ENCODE measurements around the gene SMAD7.
A peak's percentile ranks its signal among the peaks of the same experiment; 100 is the strongest.

The SMAD7 gene

DNA sequence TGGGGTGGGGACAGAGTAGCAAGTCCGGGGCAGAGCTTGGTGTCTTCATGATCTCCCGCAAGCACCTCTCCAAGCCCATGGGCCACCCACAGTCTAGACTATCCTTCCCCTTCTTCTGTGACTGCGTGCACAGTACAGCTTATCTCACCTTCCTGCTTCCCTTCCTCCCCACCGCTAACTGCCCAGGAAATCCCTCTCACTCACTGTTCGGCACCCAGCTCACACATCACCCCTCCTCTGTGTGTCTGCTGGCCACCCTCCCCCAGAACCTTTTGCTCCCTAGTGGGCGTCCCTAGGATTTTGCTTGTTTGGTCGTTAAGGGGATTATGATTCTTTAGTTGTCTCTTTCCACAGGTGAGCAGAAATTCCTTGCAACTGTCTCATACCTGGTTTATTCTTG lies 31.5 kb upstream of the SMAD7 start:
- H3K36me3 ChIP-seq (ENCODE audit: control insufficient read depth, insufficient read depth, low read length, severe bottlenecking), result no peaks in the 10 kb centered on the region
- H3K4me1 ChIP-seq (ENCODE audit: control insufficient read depth, insufficient read depth, low read length), result no peaks in the 10 kb centered on the region
- DNase-seq (ENCODE audit: low read depth), result no peak

DNA sequence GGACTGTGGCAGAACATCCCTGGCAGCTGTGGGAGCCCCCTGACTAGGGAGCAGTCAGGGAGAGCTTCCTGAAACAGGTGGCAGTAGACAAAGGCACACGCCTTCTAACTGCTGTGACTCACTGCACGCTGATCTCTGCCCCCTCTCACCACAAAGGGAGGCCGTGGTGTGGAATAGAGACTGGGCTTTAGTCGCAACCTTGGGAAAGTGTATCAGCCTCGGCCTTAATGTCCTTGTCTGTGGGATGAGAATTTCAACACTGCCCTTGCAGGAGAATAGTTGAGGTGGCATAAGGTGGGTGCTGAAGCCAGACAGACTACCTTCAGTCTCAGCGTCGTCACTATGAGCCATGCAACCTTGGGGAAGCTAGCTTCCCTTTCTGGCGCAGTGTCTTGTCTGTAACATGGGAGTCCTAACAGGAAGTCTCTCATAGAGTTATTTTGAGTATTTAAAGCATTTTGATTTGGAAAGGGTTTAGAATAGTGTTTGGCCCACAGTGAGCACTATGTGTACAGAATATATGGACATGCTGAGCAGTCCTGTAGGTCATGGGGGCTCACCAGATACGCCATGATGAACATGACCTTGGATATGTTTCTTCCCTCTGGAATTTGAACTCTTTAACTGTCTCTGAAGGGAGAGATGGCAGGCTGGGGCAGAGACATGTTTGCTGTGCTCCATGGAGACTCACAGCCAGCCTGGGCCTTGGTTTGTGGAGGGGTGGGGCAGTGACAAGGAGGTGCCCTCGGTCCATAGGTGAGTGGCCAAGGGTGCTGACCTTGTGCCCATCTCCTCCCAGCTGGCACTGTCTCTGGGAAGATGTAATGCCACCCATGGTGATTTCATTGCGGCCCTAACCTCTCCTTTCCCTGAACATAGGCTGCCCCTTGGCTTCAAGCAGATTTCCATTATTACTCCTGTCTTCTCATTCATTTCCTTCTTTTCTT lies 29.5 kb upstream of the SMAD7 start:
- no peaks in the 10 kb centered on the region for H3K27me3 ChIP-seq (replicated peaks; ENCODE audit: control insufficient read depth, insufficient read depth, low read length)
- H3K4me1 ChIP-seq (ENCODE audit: control insufficient read depth, insufficient read depth, low read length), result peaks cover 2% of the 10 kb centered on the region
- DNase-seq (ENCODE audit: low read depth), result no peak
- H3K9ac ChIP-seq (ENCODE audit: low read length), result no peak overlapping the region
- H3K4me3 ChIP-seq (ENCODE audit: low read length), result no peak overlapping the region
- no peaks in the 10 kb centered on the region for H3K36me3 ChIP-seq (ENCODE audit: control insufficient read depth, insufficient read depth, low read length, severe bottlenecking)
- H3K9me3 ChIP-seq (ENCODE audit: control insufficient read depth, low read length), result no peaks in the 10 kb centered on the region

More for the DNA sequence above, 31.5 kb upstream of the SMAD7 start:
- Histone ChIP-seq H3K27me3 (replicated peaks; ENCODE audit: control insufficient read depth, insufficient read depth, low read length) (no peaks in the 10 kb centered on the region), H3K4me3 (ENCODE audit: low read length) (no peak overlapping the region), H3K9me3 (ENCODE audit: control insufficient read depth, low read length) (no peaks in the 10 kb centered on the region), H3K9ac (ENCODE audit: low read length) (no peak overlapping the region)

- no peak overlapping the region for H3K9ac ChIP-seq (ENCODE audit: low read length)
- H3K27me3 ChIP-seq (replicated peaks; ENCODE audit: control insufficient read depth, insufficient read depth, low read length), result no peaks in the 10 kb centered on the region
- no peak overlapping the region for H3K4me3 ChIP-seq (ENCODE audit: low read length)
- H3K4me1 ChIP-seq (ENCODE audit: control insufficient read depth, insufficient read depth, low read length), result peaks cover 14% of the 10 kb centered on the region
- no peak for DNase-seq (ENCODE audit: low read depth)
- H3K9me3 ChIP-seq (ENCODE audit: control insufficient read depth, low read length), result no peaks in the 10 kb centered on the region
- no peaks in the 10 kb centered on the region for H3K36me3 ChIP-seq (ENCODE audit: control insufficient read depth, insufficient read depth, low read length, severe bottlenecking)
Observed at GRCh38 chr18:48977914-48978313, 27.1 kb upstream of the SMAD7 start.

GRCh38 chr18:48975817-48976649 lies 25.3 kb upstream of the SMAD7 start:
- H3K9me3 ChIP-seq (ENCODE audit: control insufficient read depth, low read length), result no peaks in the 10 kb centered on the region
- peak overlapping the region; percentile 80 for H3K4me3 ChIP-seq (ENCODE audit: low read length)
- peaks cover 14% of the 10 kb centered on the region for H3K4me1 ChIP-seq (ENCODE audit: control insufficient read depth, insufficient read depth, low read length)
- peak overlapping the region; percentile 80 for H3K9ac ChIP-seq (ENCODE audit: low read length)
- H3K27me3 ChIP-seq (replicated peaks; ENCODE audit: control insufficient read depth, insufficient read depth, low read length), result no peaks in the 10 kb centered on the region
- no peaks in the 10 kb centered on the region for H3K36me3 ChIP-seq (ENCODE audit: control insufficient read depth, insufficient read depth, low read length, severe bottlenecking)
- DNase-seq (ENCODE audit: low read depth), result peak; percentile 85

DNA sequence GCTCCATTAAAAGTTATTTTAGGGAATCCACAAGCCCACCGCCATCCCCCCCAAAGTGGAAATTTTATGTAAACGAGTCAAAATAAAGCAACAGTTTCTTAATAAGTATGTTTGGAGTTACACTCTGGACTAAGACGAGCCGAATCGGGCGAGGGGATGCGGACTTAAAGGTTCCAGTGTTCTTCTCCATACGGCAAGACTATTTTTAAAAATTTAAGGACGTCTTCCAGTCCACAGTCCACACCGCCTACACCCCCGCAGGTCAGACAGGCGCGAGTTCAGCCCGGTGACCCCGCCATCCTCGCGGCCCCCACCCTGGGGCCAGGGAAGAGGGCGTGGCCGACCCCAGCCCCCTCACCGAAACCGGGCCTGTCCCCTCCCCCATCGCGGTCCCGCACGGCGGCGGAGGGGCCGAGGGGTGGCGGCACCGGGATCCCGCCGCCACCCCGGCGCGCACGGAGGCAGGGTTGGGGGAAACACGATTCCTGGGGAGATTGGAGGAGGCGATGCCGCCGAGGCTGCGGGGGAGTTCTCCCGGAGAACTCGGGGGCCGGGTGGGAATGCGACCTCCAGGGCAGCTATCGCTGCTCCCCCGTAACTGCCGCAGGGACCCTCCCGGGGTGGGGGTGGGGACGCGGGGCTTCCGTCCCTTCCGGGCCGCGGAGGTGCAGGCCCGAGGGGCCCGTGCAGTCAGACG lies 24.5 kb upstream of the SMAD7 start:
- Histone ChIP-seq H3K4me3 (ENCODE audit: low read length) (peak overlapping the region; percentile 78), H3K4me1 (ENCODE audit: control insufficient read depth, insufficient read depth, low read length) (peaks cover 14% of the 10 kb centered on the region), H3K9ac (ENCODE audit: low read length) (peak overlapping the region; percentile 80), H3K9me3 (ENCODE audit: control insufficient read depth, low read length) (no peaks in the 10 kb centered on the region), H3K27me3 (replicated peaks; ENCODE audit: control insufficient read depth, insufficient read depth, low read length) (no peaks in the 10 kb centered on the region), H3K36me3 (ENCODE audit: control insufficient read depth, insufficient read depth, low read length, severe bottlenecking) (no peaks in the 10 kb centered on the region)
- DNase-seq (ENCODE audit: low read depth), result no peak

- Histone ChIP-seq H3K9me3 (ENCODE audit: control insufficient read depth, low read length) (no peaks in the 10 kb centered on the region), H3K4me3 (ENCODE audit: low read length) (peak overlapping the region; percentile 78), H3K27me3 (replicated peaks; ENCODE audit: control insufficient read depth, insufficient read depth, low read length) (no peaks in the 10 kb centered on the region), H3K9ac (ENCODE audit: low read length) (peak overlapping the region; percentile 80), H3K4me1 (ENCODE audit: control insufficient read depth, insufficient read depth, low read length) (peaks cover 14% of the 10 kb centered on the region), H3K36me3 (ENCODE audit: control insufficient read depth, insufficient read depth, low read length, severe bottlenecking) (no peaks in the 10 kb centered on the region)
- no peak for DNase-seq (ENCODE audit: low read depth)
Observed at GRCh38 chr18:48974304-48975119, 23.7 kb upstream of the SMAD7 start.

GRCh38 chr18:48973731-48974130 lies 23.0 kb upstream of the SMAD7 start:
- Histone ChIP-seq H3K27me3 (replicated peaks; ENCODE audit: control insufficient read depth, insufficient read depth, low read length) (no peaks in the 10 kb centered on the region), H3K4me1 (ENCODE audit: control insufficient read depth, insufficient read depth, low read length) (peaks cover 14% of the 10 kb centered on the region), H3K9me3 (ENCODE audit: control insufficient read depth, low read length) (no peaks in the 10 kb centered on the region), H3K4me3 (ENCODE audit: low read length) (no peak overlapping the region), H3K9ac (ENCODE audit: low read length) (no peak overlapping the region), H3K36me3 (ENCODE audit: control insufficient read depth, insufficient read depth, low read length, severe bottlenecking) (no peaks in the 10 kb centered on the region)
- no peak for DNase-seq (ENCODE audit: low read depth)

- H3K9me3 ChIP-seq (ENCODE audit: control insufficient read depth, low read length), result no peaks in the 10 kb centered on the region
- no peak for DNase-seq (ENCODE audit: low read depth)
- no peaks in the 10 kb centered on the region for H3K36me3 ChIP-seq (ENCODE audit: control insufficient read depth, insufficient read depth, low read length, severe bottlenecking)
- H3K9ac ChIP-seq (ENCODE audit: low read length), result no peak overlapping the region
- no peaks in the 10 kb centered on the region for H3K27me3 ChIP-seq (replicated peaks; ENCODE audit: control insufficient read depth, insufficient read depth, low read length)
- peaks cover 7% of the 10 kb centered on the region for H3K4me1 ChIP-seq (ENCODE audit: control insufficient read depth, insufficient read depth, low read length)
- no peak overlapping the region for H3K4me3 ChIP-seq (ENCODE audit: low read length)
Observed at GRCh38 chr18:48968412-48969215, 17.8 kb upstream of the SMAD7 start.

DNA sequence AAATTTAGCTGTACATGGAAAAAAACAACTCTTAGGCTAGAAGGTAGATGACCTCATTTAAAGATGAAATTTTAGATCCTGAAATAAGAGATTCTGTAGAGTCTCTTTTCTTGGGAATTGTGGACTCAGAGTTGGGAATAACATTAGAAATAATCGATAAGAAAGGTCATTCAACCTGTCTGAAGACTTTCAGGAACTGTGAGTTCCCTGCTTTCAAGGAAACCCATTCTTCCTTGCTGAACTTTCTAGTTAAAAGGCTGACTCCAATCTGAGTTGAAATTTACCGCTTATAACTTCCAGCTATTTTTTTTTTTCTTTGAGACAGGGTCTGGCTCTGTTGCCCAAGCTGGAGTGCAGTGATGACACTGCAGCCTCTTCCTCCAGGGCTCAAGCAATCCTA lies 16.8 kb upstream of the SMAD7 start:
- no peaks in the 10 kb centered on the region for H3K36me3 ChIP-seq (ENCODE audit: control insufficient read depth, insufficient read depth, low read length, severe bottlenecking)
- no peaks in the 10 kb centered on the region for H3K27me3 ChIP-seq (replicated peaks; ENCODE audit: control insufficient read depth, insufficient read depth, low read length)
- H3K4me3 ChIP-seq (ENCODE audit: low read length), result no peak overlapping the region
- DNase-seq (ENCODE audit: low read depth), result no peak
- H3K9me3 ChIP-seq (ENCODE audit: control insufficient read depth, low read length), result no peaks in the 10 kb centered on the region
- peaks cover 16% of the 10 kb centered on the region for H3K4me1 ChIP-seq (ENCODE audit: control insufficient read depth, insufficient read depth, low read length)
- no peak overlapping the region for H3K9ac ChIP-seq (ENCODE audit: low read length)

DNA sequence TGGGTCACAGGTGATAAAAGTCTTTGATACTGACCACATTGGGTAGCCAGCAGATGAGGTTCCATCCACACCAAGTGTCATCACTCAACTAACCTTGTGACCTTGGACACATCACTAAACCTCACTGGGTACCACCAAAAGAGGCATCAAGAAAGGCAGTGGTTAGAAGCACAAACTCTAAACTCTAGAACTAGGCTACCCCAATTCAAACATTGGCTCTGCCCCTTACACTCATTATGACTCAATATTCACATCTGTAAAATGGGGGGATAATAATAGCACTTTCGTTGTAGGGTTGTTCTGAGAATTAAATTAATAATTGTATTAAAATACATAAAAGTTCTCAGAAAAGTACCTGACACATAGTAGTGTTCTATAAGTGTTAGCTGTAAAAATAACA lies 15.8 kb upstream of the SMAD7 start:
- H3K36me3 ChIP-seq (ENCODE audit: control insufficient read depth, insufficient read depth, low read length, severe bottlenecking), result no peaks in the 10 kb centered on the region
- DNase-seq (ENCODE audit: low read depth), result no peak
- no peaks in the 10 kb centered on the region for H3K9me3 ChIP-seq (ENCODE audit: control insufficient read depth, low read length)
- no peaks in the 10 kb centered on the region for H3K27me3 ChIP-seq (replicated peaks; ENCODE audit: control insufficient read depth, insufficient read depth, low read length)
- peaks cover 20% of the 10 kb centered on the region for H3K4me1 ChIP-seq (ENCODE audit: control insufficient read depth, insufficient read depth, low read length)
- no peak overlapping the region for H3K4me3 ChIP-seq (ENCODE audit: low read length)
- no peak overlapping the region for H3K9ac ChIP-seq (ENCODE audit: low read length)

Measured in adipocyte (in vitro differentiated cells).